Hematopoietic multipotent progenitor cell treated with erythropoietin and hydrocortisone succinate and interleukin-3 and kit ligand, for 4 days (in vitro differentiated cells): ENCODE measurements around the gene NUP214.

Experiments
- DNase-seq: peaks from one replicate; pipeline ENCODE4 v3.0.0-alpha.2; 2015

Gene NUP214

GRCh38 chr9:131125288-131126058, at the start of gene NUP214:
NUP214 (plus strand) TSS chr9:131125586; CDS start chr9:131125705, 119 bp downstream.
- DNase-seq = peak; percentile 99

DNA sequence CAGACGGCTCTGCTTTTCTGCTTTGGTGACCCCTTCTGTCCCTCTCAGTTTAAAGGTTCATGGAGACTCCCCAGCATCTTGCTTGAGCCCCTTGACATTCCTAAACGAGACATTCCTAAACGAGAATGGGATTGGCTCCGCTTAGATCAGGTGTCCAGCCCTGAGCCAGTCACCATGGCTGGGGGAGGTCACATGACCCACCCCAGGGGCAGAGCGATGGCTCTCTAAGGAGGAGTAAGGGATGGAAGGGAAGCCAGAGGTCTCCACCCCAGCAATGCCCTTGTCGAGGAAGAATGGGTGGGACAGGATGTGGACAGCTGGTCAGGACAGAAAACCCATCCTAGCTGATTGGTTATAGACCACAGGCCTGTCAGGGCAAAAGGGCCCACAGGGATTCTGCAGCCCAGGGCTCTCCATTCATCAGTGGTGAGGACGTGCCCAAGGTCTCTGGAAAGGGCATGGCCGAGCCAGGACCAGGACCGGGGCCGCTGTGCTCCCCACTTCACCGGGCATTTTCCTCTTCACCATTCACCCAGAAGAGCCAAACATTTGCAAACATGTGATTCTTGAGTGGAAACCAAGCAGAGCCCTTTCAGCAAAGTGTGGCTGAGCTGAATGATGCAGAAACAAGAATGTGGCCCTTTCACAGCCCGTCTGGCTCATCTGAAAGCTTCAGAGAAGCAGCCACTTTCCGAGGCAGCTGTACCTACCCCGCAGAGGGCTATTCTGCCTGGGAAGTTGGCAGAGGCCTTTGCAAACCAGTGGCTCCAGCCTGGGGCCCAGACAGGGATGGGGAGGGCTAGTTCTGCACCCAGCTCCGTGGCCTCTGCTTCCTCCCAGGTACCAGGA, 48.8 kb upstream of the NUP214 start:
- DNase-seq = no peak

DNA sequence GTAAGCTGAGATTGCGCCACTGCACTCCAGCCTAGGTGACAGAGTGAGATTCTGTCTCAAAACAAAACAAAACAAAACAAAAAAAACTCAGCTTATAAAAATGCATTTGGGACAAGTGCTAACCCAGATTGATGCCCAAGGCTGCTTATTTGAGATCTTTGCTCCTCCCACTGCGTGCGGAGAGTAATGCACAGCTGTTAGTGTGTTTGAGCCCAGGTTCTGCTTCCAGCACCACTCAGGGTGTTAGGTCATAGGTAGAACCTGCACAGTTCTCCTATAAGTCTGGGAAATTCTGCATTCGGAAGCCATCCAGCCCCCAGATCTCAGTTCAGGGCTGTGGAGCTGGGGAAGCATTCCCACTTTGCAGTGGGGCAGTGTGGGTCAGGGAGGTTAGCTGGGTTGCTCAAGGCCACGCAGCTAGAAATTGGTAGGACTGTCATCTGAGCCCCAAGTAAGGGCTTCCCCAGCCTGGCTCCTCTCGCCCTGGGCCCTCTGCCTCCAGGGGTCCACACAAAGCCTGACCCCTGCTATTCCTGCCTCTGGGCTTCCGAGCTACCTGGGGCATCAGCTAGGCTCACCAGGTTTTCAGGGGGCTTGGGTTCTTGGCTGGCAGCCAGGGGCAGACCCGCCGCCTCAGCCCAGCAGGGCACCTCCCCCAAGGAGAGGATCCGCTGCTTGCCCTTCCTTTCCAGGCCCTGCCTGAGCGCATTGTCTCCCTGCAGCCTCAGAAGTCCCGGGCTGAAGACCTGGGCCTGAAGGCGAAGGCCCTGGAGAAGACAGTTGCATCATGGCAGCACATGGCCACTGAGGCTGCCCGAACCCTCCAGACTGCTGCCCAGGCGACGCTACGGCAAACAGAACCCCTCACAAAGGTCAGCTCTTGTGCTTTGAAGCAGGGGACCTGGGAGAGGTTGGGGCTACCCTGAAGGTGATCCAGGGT, 46.7 kb upstream of the NUP214 start:
- DNase-seq = no peak

- no peak for DNase-seq
These were observed 44.8 kb upstream of the NUP214 start for GRCh38 chr9:131080589-131080988.

DNA sequence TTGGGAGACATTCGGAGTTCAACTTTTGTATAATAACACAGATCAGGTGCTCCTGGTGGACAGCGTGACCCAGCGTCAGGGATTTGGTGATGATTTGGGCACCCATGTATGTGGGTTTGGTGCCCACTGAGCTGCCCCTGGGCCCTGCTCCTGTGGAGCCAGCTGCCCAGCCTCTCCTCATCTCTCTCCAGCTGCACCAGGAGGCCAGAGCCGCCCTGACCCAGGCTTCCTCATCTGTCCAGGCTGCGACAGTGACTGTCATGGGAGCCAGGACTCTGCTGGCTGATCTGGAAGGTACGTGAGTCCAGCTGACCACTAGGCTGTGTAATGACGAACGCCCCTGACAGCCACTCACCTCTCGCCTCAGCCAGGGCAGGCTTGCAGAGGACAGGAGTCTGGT, 43.5 kb upstream of the NUP214 start:
- DNase-seq = no peak

GRCh38 chr9:131082774-131083512, 42.4 kb upstream of the NUP214 start:
- DNase-seq = no peak

DNA sequence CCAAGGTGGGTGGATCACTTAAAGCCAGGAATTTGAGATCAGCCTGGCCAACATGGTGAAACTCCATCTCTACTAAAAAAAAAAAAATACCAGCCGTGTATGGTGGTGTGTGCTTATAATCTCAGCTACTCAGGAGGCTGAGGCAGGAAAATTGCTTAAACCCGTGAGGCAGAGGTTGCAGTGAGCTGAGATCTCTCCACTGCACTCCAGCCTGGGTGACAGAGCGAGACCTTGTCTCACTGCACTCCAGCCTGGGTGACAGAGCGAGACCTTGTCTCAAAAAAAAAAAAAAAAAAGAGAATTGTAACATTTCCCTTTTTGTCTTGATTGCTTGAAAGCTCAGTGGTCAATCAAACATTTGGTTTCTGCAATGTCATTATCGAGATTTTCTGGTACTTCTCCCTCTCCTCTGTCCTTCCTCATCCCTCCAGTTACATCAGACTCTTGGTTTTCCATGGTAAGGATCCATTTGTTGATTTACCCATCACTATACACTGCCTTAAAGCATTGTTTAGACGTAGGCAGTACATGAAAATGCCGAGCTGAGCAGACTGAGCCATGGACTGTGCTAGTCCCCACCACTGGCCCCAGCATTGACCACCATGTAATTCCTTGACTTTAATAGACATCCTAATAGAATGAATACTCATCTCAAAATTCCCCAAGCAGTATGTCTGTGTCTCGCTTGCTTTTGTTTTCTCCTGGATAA, 40.6 kb upstream of the NUP214 start:
- DNase-seq = no peak

DNA sequence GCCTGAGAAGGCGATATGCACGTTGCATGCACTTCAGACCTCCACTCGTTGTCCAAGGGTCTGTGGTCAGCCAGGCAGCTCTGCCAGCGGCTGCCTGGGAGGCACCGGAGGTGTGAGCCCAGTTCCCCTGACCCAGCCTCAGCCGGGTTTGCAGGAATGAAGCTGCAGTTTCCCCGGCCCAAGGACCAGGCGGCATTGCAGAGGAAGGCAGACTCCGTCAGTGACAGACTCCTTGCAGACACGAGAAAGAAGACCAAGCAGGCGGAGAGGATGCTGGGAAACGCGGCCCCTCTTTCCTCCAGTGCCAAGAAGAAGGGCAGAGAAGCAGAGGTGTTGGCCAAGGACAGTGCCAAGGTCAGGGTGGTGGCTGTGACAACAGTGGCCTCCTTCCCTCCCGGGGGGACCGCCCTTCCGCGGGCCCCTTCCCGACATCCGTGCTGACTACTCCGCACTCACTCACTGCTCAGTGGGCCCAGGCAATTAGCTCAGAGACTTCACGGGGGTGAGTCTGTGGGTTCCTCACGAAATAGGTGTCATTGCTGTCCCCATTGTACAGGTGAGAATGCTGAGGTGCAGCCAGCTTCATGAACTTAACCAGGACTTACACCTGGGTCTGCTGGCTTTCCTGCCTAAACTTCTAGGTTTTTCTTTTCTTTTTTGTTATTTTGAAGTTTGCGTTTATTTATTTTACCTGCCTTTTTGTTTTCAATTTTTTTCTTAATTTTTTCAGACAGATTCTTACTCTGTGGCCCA, 39.8 kb upstream of the NUP214 start:
- no peak for DNase-seq

- no peak for DNase-seq
These were observed 38.0 kb upstream of the NUP214 start for GRCh38 chr9:131087354-131087893.

DNA sequence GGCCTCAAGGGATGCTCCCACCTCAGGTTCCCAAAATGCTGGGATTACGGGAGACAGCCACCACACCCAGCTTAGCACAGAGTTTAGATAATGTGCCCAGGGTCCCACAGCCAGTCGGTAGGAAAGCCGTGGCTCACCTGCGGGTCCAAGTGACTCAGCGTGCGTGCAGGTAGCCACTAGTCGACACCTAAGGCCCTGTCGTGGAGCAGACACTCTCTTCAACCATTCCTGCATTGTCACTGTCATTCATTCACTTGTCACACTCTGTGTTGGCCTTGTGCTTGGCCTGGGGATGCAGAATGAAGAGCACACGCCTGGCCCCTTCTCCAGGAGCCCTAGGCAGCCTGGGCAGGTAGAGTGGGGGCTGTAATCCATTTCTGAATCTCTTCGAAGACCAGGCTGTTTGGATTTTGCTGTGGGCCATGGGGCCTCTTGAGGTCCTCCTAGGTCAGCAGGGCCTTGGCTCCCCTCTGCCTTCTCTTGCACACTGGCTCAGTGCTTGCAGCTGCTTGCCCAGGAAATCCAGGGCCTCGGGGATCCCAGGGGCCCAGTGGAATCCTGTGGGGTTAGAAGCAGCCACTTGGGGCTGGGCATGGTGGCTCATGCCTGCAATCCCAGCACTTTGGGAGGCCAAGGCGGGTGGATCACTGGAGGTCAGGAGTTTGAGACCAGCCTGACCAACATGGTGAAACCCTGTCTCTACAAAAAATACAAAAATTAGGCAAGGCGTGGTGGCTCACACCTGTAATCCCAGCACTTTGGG, 35.2 kb upstream of the NUP214 start:
- DNase-seq = no peak

DNA sequence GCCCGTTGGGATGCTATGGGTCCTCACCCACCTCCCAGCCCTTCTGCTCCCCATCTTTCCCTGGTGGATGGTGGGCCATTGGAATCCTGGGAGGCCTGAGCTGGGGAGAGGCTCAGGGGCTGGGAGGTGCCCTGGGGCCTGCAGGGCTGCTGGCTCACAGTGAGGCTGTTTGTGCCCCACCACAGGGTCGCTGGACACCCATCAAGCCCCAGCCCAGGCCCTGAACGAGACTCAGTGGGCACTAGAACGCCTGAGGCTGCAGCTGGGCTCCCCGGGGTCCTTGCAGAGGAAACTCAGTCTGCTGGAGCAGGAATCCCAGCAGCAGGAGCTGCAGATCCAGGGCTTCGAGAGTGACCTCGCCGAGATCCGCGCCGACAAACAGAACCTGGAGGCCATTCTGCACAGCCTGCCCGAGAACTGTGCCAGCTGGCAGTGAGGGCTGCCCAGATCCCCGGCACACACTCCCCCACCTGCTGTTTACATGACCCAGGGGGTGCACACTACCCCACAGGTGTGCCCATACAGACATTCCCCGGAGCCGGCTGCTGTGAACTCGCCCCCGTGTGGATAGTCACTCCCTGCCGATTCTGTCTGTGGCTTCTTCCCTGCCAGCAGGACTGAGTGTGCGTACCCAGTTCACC, 33.9 kb upstream of the NUP214 start:
- no peak for DNase-seq

GRCh38 chr9:131092030-131092429, 33.4 kb upstream of the NUP214 start:
- no peak for DNase-seq

DNA sequence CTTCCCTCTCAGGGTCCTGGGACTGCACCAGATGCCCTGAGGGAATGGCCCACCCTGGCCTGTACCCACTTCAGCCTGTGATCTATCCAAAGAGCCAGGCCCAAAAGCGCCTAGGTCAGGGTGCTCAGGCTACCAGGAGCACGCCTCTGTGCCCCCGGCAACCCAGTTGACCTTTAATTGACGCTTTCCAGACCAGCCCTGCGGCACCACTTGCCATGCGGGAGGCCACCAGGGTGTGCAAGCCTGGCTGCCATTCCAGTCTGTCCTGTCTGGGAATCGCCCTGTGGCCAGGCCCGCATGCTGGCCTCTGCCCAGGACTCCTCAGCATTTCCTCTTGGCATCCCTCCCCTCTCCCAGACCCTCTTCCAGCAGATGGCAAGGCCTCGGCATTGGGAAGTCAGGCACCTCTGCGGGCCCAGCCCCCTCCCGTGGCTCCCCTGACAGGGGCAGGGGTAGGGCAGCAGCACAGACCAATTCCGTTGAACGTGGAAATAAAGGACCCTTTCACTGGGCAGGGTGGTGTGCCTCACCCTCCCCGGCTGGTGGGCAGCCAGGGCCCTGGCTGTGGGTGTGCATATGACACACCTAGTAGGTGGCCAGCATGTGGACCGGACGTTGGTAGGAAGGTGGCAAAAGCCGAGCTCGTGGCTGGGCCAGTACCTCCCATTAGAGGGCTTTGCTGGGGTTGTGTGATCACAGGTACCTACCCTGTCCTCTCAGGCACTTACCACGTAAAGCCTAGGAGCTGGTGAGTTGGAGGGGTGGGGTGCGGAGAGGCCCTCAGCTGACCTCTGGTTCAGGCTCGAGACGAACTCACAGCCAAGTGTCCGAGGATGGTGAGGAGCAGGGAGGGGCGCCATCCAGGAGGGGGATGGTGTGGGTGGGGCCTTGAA, 32.6 kb upstream of the NUP214 start:
- no peak for DNase-seq

- no peak for DNase-seq
These were observed 31.4 kb upstream of the NUP214 start for GRCh38 chr9:131094015-131094414.

GRCh38 chr9:131094622-131095021, 30.8 kb upstream of the NUP214 start:
- no peak for DNase-seq

DNA sequence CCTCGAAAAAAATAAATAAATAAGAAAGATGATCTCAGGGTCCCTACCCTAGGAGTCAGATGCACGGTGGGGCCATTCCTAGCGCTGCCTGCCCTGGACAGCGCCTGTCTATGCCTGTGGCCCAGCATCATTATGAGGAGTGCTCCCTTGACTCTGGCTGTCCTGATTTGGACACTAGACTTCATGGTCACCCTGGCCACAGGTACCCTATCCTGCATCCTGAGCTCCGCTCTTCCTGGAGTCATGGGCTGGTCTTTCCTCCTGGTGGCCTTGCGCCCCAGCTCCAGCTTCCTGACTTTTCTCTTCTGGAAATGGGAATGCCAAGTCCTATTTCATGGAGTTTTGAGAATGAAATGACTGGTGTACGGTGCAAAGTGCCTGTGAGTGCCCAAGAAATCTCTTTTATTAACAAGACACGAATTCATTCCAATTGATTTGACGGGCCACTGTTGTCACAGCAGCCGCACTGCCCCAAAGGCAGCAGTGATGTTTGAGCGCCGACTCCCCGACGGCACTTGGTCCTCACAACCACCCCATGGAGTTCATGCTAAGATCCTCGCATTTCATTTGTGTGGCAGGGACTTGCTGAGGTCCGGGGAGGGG, 29.6 kb upstream of the NUP214 start:
- DNase-seq = peak; percentile 73

- DNase-seq = peak; percentile 27
These were observed 28.9 kb upstream of the NUP214 start, which contains the start of gene AIF1L for GRCh38 chr9:131096269-131097125. AIF1L (plus strand) TSS chr9:131096531; CDS start chr9:131096630, 99 bp downstream.
